Hematopoietic multipotent progenitor cell treated with erythropoietin and hydrocortisone succinate and interleukin-3 and kit ligand, for 15 days (in vitro differentiated cells): ENCODE data around the gene RELN.
"Not testable (repeated sequence)": the region's sequence is repeated elsewhere in the genome, so short reads cannot be mapped to it uniquely, and the experiment has no call there.

ENCODE experiments used
- DNase-seq: peaks from one replicate; pipeline ENCODE4 v3.0.0-alpha.2; 2015; ENCODE audit warnings: low spot score

Gene RELN

DNA sequence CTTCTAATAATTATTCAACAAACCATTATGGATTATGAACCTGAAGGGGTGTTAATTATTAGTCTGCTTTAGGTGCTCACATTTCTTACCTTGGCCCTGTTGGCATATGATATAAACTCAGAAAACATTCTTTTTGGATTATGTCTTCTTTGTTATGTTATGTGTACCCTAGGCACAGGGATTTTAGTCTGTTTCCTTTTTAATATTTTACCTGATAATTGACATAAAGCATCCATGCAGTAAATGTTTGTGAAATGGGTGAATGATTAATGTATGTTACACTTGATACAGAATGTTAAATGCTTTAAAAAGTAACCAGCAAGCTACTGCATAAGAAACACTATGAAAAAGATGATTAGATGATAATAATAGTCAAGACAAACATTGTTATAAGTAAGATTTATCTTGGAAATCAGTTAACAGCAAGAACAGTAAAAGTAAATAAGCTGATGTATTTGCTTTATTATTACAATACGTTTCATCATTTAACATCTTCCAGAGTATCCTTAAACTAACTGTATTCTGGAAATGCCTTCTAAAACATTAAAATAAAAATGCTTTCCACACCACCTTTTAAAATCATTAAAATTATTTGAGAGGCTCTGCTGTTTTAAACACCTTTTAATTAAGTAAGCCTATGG, 204.7 kb downstream of the RELN start:
- no peak for DNase-seq

DNA sequence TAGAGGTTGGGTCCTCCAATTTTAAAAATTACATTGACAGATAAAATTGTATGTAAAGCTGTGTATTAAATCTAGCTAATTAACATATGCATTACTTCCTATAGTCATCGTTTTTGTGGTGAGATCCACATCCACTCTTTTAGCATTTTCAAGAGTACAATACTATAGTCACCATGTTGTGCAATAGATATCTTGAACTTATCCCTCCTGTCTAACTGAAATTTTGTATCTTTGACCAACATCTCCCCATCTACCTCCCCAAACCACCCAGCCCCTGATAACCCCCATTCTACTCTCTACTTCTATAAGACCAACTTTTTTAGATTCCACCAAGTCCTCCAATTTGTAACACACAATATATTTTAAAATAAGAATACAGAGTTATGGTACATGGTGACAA, 208.0 kb downstream of the RELN start:
- DNase-seq, result no peak

DNA sequence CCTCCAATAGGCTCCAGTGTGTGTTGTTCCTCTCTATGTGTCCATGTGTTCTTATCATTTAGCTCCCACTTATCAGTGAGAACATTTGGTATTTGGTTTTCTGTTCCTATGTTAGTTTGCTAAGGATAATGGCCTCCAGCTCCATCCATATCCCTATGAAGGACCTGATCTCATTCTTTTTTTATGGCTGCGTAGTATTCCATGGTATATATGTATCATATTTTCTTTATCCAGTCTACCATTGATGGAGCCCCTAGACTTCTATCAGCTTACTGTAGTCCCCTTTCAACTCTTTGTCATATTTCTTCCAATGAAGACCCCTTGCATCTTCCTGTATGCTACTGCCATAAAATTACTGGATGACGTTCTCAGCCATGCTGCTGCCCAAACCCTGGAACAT, 208.9 kb downstream of the RELN start:
- not testable (repeated sequence) for DNase-seq

DNA sequence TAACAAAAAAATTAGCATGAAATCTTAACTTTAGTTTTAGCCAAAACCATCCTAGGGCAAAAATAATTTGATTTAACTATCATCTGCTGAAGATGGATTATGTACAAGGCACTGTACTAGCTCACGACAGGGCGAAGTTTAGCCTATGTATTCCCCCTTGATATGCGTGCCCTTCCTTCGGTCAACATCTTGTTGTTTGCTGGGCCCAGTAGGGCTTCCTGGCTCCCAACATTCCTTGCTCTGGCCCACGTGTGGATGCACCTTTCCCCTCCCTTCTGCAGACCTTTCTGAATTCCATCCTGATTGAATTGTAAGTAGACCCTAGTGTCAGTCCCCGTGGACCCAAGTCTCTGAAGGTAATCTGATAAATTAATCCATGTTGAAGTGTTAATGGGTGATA, 212.0 kb downstream of the RELN start:
- no peak for DNase-seq

DNA sequence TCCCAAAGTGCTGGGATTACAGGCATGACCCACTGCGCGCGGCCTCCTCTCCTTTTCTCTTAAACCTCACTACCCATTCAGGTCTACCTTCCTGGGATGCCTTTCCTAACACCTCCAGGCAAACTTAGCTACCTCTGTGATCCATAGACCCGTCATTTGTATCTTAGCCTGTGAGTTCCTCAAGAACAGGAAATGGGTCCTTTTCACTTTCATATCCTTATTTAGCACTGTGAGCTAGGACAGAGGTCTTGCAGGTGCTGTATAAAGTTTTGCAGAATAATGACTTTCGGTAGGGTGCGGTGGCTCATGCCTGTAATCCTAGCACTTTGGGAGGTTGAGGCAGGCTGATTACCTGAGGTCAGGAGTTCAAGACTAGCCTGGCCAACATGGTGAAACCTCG, 215.7 kb downstream of the RELN start:
- no peak for DNase-seq

DNA sequence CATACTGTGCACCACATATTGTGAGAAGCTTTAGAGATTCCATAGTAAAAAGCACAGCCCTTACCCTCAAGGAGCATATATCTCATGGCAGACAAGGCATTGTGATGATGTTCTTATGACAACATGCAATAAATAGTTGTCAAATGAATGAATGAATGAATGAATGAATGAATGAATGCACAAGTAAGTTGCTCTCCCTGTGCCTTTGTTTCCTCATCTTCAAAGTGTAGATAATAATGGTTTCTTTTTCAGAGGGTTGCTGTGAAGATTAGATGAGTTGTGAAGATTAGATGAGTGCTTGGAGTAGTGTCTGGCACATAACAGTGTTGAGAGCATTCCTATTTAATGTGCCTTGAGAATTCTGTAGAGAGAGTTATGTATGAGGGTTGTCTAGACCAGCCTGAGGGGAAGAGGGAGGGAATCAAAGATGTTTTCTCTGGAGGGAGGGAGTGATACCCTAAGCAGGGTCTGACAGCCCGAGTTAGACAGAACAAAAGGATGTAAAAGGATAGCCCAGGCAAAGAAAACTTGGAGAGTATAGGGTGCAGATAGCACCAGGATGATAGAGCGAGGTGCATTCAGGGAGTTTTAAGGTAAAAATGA, 217.2 kb downstream of the RELN start:
- DNase-seq, result no peak

DNA sequence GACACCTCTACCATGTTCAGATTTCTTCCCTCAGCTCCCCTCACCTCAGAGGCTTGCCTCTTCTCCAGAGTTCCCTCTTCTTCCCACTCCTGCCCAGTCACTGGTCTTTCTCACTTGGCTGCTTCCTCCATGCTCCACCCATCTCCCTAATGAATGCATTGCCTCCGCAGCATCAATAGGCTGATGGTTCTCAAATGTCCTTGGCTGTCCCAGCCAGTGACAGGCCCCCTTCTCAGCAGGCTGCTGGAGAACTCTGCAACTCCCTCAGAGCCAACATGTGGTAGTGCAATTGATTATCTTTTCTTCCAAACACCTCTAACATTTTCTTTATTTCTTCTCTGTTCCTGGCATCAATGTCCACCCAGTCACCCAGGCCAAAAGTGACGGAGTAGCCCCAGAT, 218.2 kb downstream of the RELN start:
- no peak for DNase-seq

DNA sequence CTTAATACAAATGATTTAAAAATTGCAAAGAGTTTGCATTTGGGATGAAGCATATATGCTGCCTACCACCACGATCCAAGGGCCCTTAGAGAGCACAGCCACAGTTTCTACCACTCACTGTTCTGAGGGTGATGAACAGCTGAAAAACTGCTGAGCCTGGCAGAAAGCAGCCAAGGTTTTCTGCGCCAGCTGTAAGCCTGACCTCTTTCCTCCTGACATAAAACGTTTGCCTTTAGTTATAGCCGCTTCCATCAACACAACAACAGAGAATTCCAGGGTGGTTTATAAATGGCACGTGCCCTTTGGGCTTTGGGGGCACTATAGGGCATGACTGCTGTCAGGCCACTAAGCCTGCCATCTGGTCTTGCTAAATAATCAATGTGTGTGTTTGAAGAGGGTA, 222.8 kb downstream of the RELN start:
- no peak for DNase-seq

DNA sequence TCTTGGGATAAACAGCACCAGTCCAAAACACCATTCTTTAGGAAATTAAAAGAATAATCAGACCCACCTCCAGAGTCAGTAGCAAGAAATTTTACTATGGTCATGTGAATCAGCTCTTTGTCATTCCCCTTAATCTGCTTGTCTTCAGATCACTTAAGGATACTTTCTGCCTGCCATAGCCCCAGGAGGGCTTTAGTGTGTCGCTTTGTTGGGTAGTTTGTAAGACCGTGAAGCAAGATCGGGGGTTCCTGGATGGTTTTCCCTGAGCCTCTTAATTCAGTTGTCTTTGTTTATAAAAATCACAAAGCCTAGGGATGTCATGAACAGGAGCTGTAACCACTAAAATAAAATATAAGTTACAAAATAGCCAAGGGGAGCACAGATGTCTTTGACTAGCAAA, 223.6 kb downstream of the RELN start:
- DNase-seq, result no peak

DNA sequence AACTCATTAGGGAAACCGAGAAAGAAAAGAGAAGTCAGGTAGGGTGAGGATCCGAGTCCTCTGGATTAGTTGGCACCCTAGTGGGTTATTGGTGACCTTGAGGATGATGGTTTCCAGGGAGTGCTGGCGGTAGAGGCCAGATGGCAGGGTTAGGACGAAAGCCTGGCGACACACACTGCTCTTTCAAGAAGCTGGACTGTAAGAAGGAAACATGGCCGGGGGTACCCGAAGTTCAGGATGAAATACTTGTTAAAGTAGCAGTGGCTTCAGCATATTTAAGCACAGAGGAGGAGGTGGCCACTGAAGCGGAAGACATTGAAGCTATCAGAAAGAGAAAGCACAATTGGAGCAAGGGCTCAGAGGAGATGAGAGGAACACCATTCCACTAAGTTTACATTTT, 224.6 kb downstream of the RELN start:
- DNase-seq, result no peak

DNA sequence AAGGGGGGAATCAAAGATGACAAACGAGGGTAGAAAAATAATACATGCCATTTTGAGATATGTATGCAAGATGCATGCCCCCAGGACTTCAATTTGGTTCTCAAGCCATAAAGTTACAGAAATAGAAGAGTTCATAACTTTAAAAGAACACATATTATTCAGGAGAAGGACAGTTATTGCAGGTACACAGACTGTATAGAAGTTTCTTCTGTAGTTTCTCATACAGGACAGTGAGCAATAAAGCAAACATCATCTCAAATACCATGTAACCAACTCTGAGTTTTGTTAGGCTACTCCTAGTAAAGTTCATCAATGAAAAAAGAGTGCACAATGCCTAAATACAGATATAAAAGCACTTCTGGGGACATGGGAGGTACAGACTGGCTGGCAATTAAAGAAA, 226.6 kb downstream of the RELN start:
- no peak for DNase-seq

DNA sequence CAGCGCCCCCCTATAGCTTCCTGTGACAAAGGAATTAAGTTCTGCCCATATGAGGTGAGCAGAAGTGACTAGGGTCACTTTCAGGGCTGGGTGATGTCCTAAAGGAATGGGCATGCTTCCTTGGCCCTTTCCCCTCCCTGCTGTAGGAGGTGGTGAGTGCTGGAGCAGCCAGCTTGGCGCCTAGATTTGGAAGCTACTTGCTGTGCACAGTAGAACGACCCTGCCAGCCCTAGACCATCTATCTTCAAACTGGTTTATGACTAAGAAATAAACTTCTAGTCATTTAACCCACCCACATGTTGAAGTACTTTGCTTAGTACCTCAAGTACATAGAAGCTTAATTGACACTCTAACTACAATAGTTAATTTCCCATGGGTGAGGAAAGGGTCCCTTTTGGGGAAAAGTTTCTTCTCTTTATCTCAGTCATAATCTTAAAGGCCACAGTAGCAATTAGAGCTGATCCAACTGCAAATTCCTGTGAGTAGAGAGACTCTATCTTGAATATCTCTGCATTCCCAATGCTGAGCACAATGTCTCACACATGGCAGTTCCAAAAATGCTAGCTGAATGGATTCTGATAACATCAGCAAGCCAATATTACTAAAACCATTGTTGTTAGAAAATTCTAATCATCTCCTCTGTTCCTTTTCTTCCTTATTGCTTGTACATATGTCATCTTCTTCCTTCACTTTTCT, 227.2 kb downstream of the RELN start:
- DNase-seq, result no peak

DNA sequence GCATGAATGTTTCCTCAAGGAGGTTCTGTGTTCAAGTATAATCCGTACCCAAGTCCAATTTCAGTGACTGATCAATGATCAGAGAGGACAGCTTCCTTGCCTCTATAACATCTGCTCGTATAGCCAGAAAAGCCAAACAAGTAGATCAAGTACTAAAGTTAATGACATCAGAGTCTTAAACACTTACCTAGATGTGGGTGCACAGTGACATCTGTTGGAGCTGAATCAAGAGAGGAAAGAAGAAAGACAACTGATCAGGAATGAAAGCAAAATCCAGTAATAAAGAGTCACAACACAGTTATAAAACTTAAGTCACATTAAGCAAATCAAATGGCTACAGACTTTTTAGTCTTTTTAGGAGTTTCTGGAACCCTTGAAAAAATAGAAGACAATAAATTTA, 236.5 kb downstream of the RELN start:
- DNase-seq, result no peak

DNA sequence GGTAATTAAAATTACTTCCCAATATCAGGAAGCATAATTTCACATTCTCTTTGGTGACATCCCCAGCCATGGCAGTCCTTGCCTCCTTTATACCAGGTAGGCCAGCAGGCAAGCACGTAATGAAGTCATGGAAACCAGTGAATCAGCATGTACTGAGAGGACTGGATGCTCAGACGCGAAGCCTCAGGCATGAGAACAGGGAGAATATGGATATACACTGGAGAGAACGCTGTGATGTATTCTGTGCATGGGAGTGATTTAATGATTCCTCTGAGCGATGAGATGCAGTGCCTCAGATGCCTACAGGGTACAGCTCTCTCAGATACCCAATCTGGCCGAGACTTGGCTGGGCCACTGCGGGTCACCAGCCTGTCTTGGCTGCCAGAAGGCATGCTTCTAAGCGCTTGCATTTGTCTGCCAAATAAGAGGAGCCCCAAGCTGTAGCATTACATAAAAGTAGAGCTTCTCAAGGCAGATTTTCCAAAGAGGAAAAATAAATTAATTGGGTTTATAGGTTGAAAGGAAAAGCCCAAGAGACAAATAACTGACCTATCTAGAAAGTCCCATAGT, 238.1 kb downstream of the RELN start:
- no peak for DNase-seq

DNA sequence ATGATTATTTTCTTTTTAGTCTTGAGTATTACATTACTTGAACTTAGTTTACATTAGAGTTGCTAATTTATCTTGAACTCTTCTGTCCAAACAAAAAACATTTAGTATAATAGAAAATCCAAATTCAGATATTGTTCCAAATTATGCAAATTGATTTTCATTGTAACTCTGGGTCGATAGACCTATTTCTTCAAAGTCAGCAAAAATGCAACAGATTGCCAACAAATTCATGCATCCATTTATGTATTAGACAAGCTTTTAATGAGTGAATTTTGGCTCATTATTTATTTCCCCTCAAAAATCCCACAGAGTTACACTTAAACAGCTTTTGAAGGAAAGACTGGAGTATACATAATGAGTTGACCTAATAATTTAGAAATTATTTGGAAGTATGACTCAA, 240.8 kb downstream of the RELN start:
- no peak for DNase-seq

DNA sequence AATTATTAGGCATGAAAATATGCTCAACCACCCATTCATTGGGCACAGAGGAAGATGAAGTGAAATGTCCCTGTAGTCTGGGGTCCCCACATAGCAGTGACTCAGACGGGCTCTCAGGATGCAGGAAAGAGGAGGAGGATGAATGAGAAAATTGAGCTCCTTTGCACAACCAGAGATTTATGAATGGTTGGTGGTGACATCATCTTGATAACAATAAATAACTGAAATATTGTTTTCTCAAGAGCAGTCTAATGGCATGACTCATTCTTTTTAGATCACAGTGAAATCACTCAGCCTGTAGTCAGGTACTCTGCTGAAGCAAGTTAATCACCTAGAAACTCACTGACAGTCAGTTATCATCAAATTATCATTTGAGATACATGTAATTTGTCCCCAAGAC, 254.1 kb downstream of the RELN start:
- DNase-seq, result no peak

DNA sequence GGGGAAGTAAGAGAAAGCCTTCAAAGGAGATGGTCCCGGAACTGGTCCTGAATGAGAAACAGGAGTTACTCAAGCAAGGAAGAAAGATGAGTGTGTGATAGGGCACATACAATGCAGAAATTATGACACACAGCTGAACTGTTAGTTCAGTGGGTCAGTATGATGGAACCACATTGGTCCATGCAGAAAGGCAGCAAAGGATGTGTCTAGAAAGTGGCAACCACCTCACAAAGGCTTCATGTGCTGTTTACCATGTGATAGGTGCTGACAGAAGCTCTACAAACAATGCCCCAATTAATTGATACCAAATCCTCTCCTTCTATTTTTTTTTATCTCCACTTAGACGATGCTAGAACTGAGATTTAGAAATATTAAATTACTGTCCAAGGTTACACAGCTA, 258.3 kb downstream of the RELN start:
- DNase-seq, result no peak

DNA sequence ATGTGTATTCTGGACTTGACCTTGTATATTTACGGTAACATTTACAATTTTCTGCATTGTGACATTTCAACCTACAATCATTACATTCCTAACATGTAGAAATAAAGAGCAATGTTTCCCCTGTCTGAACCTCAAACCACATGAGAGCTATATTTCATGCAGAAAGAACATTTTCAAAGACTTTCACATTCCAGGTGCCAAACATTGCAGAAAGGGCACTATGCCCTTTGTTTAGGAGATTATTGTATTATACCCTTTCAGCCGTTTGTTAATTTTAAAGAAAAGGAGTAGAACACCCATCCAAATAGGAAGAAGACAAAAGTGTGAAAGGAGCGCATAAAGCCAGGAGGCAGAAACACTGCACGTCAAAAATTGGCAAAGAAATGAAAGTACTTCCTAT, 260.4 kb downstream of the RELN start:
- DNase-seq, result no peak

DNA sequence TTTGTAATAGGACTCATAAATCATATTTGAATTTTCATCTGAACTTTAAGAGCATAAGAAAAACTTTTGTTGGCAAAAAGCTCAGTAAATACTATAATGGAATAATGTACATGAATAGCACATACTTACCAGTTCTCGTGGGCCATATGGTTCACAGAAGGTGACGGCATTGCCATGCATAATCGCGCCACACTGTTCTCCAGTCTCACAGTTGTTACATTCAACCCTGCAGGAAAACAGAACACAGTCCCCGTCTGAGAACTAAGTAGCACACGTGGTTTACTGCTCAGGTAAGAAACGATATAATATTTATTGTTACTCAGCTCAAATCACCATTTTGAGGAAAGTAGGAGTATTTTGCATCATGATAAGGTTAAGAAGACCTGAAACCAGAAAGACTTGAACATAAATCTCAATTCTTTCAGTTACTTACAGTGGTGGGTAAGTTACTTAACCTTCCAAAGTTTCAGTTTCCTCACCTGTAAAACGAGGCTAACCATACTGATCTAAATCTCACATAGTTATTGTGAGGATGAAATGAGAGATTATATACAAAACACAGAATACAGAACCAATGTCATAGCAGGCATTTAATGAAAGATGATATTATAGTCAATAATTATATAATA, 261.4 kb downstream of the RELN start:
- no peak for DNase-seq

DNA sequence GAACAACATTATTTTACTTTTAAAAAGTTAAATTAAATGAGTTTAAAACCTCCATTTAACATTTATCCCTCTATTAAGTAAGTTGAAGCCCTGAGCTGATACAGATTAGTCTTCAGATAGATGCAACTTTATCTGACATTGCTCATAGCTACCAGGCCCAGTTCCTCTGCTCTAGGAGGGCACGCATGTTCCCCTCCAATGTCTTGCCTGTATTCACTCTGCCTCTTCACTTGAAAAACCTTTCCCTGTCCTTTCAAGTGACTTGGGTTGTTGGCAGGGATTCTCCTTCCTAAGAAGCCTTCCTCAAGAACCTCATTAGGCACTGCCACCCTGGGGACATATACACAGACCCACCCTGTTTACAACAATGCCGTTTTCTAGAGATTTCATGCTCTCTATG, 270.4 kb downstream of the RELN start:
- DNase-seq, result no peak

DNA sequence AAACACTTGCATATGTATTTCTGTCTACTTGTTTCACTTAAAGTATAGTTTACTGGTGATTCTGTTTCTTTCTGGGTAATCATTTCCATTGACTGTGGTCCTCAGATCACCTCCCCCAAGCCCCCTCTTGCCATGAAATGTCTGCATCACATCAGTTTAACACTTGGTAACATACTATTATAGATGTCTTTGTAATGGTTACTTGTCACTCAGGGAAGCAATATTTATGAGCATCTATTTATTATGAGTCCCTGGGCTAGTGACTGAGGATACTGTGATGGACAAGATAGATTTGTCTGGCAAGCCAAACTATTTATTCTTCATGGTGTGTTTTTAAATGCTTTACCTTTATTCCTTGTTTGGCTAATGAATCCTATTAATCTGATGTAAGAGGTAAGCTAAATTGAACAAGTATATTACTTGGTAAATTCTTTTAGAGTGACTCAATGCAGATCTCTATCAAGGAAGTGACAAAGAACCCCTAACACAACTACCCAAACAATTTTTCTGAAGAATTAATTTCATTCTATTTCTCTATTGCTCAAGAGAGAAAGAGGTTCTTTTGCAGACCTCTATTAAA, 270.9 kb downstream of the RELN start:
- DNase-seq, result no peak

DNA sequence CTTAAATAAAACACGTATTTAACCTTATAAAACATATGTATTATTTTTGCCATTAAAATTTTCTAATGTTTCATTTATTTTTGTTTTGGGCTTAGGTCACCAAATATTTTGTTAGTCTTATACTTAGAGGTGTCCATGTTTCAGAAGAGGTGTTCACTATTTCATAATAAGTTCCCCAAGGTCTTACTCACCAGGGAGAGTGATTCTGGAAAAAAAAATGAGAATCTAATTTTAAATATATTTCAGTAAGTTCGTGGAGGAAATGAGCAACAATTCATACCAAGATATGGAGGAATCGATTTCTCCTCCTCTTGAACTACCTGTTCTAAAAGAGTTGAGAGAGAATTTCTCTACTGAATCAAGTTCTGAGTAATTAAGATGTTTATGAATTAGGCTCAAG, 271.9 kb downstream of the RELN start:
- no peak for DNase-seq
